Testis (tissue), 3 donors: ENCODE data around the gene MACROD2. TPM values are rescaled to one million over a fixed set of nuclear protein-coding genes. Genes with fewer than 3 reads are reported as not detected.

Experiments used
- DNase-seq: peaks from one replicate; pipeline ENCODE4 v3.0.0-alpha.2; 2019
- H3K27ac ChIP-seq, 2 donors: fragments of 200-600 bp; sonication (generic); one replicate each; pipeline ENCODE4 v1.5.1; 2019
- H3K27me3 ChIP-seq: fragments of 200-600 bp; sonication (generic); one replicate; pipeline ENCODE4 v1.5.1; 2019
- H3K36me3 ChIP-seq: fragments of 200-600 bp; sonication (generic); one replicate; pipeline ENCODE4 v1.5.1; 2017; ENCODE audit warnings: low read depth; ENCODE audit errors: missing control alignments
- H3K4me1 ChIP-seq: fragments of 200-600 bp; sonication (generic); one replicate; pipeline ENCODE4 v1.5.1; 2019
- H3K4me3 ChIP-seq, 2 donors: fragments of 200-600 bp; sonication (generic); one replicate each; pipeline ENCODE4 v1.5.1; 2017 to 2019
- H3K9me3 ChIP-seq: fragments of 200-600 bp; sonication (generic); one replicate; pipeline ENCODE4 v1.5.1; 2017
- CTCF ChIP-seq, 3 experiments: fragments of 450-650 bp in 2 of 3; fragments of 200-600 bp in 1 of 3; sonication (generic) in 1 of 3; IDR thresholded peaks; one replicate each; pipeline ENCODE4 v1.5.1; 2016 to 2019; ENCODE audit warnings: antibody characterized with exemption in 3 of 3, mild to moderate bottlenecking in 2 of 3, moderate library complexity in 1 of 3
- POLR2A ChIP-seq: fragments of 450-650 bp; IDR thresholded peaks from one replicate; pipeline ENCODE4 v1.6.1; 2017; ENCODE audit warnings: antibody characterized with exemption, mild to moderate bottlenecking, moderate library complexity
- WGBS, 2 donors: methylation state at CpG; one replicate each; pipeline ENCODE4 v1.1.5; 2018; 5-methylcytosine and 5-hydroxymethylcytosine counted together
- intact Hi-C: fragments of 100-400 bp; cut with DNase I; formaldehyde crosslinking; loops from one replicate; pipeline ENCODE4 v1.15.1; 2023; ENCODE audit warnings: low total_unique reads
- polyA plus RNA-seq: library from polyadenylated mRNA; stranded (reverse); fragments of 350-450 nt; fragmentation: Illumina TruSeq; extraction: RNeasy Lipid Tissue Mini Kit (QIAGEN cat#74804); gene quantifications from one replicate; pipeline ENCODE4 v1.2.3, GENCODE V29; 2014; ENCODE audit warnings: low read depth, low replicate concordance; ENCODE audit not compliant: insufficient read depth
- total RNA-seq, 2 donors: library from RNA; depleted of rRNA; stranded (reverse); fragments of >200 nt; gene quantifications; one replicate each; pipeline ENCODE4 v1.2.3, GENCODE V29; 2016

The MACROD2 gene
- total and polyA plus RNA-seq, 3 donors from 2014 or later: 12.6 to 20.6 (median 16.8) TPM

DNA sequence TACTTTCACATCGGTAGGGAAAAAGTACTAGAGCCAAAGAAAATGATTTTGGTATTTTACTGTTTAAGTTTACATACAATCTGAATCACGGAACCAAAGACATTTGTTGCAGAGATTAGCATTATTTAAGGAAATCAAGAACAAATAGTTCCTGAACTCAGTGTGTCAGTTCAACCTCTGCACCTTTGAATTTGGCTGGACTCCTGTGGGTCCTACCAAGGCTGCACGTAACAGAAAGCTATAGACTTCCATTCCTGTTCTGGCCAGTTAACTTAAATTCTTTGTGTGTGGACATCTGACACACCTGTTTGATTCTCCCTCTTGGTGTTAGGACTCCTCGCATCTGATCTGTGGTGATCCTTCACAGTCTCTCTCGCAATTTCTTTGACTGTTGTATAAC is 69.6 kb downstream of the MACROD2 start:
- WGBS, 2 donors: 58 to 76% methylated on average over 5 of the region's 5 CpGs
- no peaks in the 10 kb centered on the region for H3K4me1 ChIP-seq
- TF ChIP-seq POLR2A: no peak
- no peak for TF ChIP-seq CTCF (IDR thresholded peaks at IDR 0.05)
- H3K4me3 ChIP-seq: no peak overlapping the region
- H3K36me3 ChIP-seq: no peaks in the 10 kb centered on the region
- H3K27me3 ChIP-seq: no peaks in the 10 kb centered on the region
- intact Hi-C loops: no loop called here
- no peaks in the 10 kb centered on the region for H3K9me3 ChIP-seq
- no peak for DNase-seq
- no peak overlapping the region for H3K27ac ChIP-seq

GRCh38 chr20:14065774-14066173 is 70.5 kb downstream of the MACROD2 start:
- TF ChIP-seq CTCF (IDR thresholded peaks at IDR 0.05) (no peak), POLR2A (no peak)
- DNase-seq: no peak
- 53 to 81% methylated on average over 3 of the region's 3 CpGs for WGBS, 2 donors
- no peaks in the 10 kb centered on the region for H3K9me3 ChIP-seq
- H3K4me1 ChIP-seq: no peaks in the 10 kb centered on the region
- no peaks in the 10 kb centered on the region for H3K36me3 ChIP-seq
- H3K4me3 ChIP-seq: no peak overlapping the region
- no peaks in the 10 kb centered on the region for H3K27me3 ChIP-seq
- intact Hi-C loops: no loop called here
- H3K27ac ChIP-seq: no peak overlapping the region

GRCh38 chr20:14067603-14068002 is 72.3 kb downstream of the MACROD2 start:
- no peaks in the 10 kb centered on the region for H3K27me3 ChIP-seq
- H3K9me3 ChIP-seq: no peaks in the 10 kb centered on the region
- intact Hi-C loops: no loop called here
- no peak for DNase-seq
- H3K36me3 ChIP-seq: no peaks in the 10 kb centered on the region
- no peak overlapping the region for H3K27ac ChIP-seq
- TF ChIP-seq CTCF (IDR thresholded peaks at IDR 0.05): no peak
- no peak for TF ChIP-seq POLR2A
- H3K4me3 ChIP-seq: no peak overlapping the region
- no peaks in the 10 kb centered on the region for H3K4me1 ChIP-seq

GRCh38 chr20:14069796-14070195 is 74.5 kb downstream of the MACROD2 start:
- intact Hi-C loops: no loop called here
- DNase-seq: no peak
- Histone ChIP-seq H3K27ac (no peak overlapping the region), H3K4me3 (no peak overlapping the region), H3K4me1 (no peaks in the 10 kb centered on the region), H3K36me3 (no peaks in the 10 kb centered on the region), H3K27me3 (no peaks in the 10 kb centered on the region), H3K9me3 (no peaks in the 10 kb centered on the region)
- TF ChIP-seq CTCF (IDR thresholded peaks at IDR 0.05) (no peak), POLR2A (no peak)
- 74 to 75% methylated on average over 5 of the region's 5 CpGs for WGBS, 2 donors

GRCh38 chr20:14093652-14094051 is 98.3 kb downstream of the MACROD2 start:
- no peak for DNase-seq
- H3K27ac ChIP-seq: no peak overlapping the region
- H3K36me3 ChIP-seq: no peaks in the 10 kb centered on the region
- no peaks in the 10 kb centered on the region for H3K9me3 ChIP-seq
- no peaks in the 10 kb centered on the region for H3K27me3 ChIP-seq
- TF ChIP-seq CTCF (IDR thresholded peaks at IDR 0.05): no peak
- TF ChIP-seq POLR2A: no peak
- 79 to 83% methylated on average over 1 of the region's 1 CpG for WGBS, 2 donors
- intact Hi-C loops: no loop called here
- no peaks in the 10 kb centered on the region for H3K4me1 ChIP-seq
- H3K4me3 ChIP-seq: no peak overlapping the region
